Erythroblast (primary cell): ENCODE data around the gene MOB1A.

ENCODE experiments used
- GATA1 ChIP-seq: IDR thresholded peaks from 2 replicates; pipeline ENCODE4 v1.6.1; 2011; ENCODE audit warnings: low read depth, mild to moderate bottlenecking, control low read depth, low read length, moderate library complexity
- POLR2A ChIP-seq: IDR thresholded peaks from 2 replicates; pipeline ENCODE4 v1.6.1; 2011; ENCODE audit warnings: mild to moderate bottlenecking, low read length

GRCh38 chr2:74104839-74105238, 73.8 kb downstream of the MOB1A start:
- TF ChIP-seq POLR2A, result no peak
- no peak for TF ChIP-seq GATA1
